Mesodermal cell (in vitro differentiated cells): ENCODE data around the gene LPCAT1.

Experiments
- H3K27ac ChIP-seq: 2 replicates; pipeline ENCODE4 v1.7.0; 2013; ENCODE audit warnings: mild to moderate bottlenecking, low read depth, low read length, moderate library complexity; ENCODE audit not compliant: severe bottlenecking
- H3K36me3 ChIP-seq: 2 replicates; pipeline ENCODE4 v1.7.1; 2013; ENCODE audit warnings: mild to moderate bottlenecking, low read length, moderate library complexity; ENCODE audit not compliant: control insufficient read depth, insufficient read depth
- H3K4me1 ChIP-seq: one replicate; pipeline ENCODE4 v1.7.1; 2013; ENCODE audit warnings: mild to moderate bottlenecking, low read length; ENCODE audit not compliant: insufficient read depth, control insufficient read depth, poor library complexity, severe bottlenecking
- H3K4me3 ChIP-seq: 2 replicates; pipeline ENCODE4 v1.7.0; 2013; ENCODE audit warnings: low read length, control low read depth, mild to moderate bottlenecking; ENCODE audit not compliant: insufficient read depth, poor library complexity, severe bottlenecking; ENCODE audit errors: extremely low read depth
- H3K9me3 ChIP-seq: 2 replicates; pipeline ENCODE4 v1.7.1; 2013; ENCODE audit warnings: mild to moderate bottlenecking, low read length, moderate library complexity; ENCODE audit not compliant: control insufficient read depth
- WGBS, 2 experiments: methylation state at CpG; one replicate each; pipeline ENCODE4 v1.1.5; 2013; ENCODE audit warnings: missing lambda C conversion rate in 2 of 2; ENCODE audit not compliant: insufficient coverage in 2 of 2; 5-methylcytosine and 5-hydroxymethylcytosine counted together

Gene LPCAT1

GRCh38 chr5:1511651-1512540 lies 11.9 kb downstream of the LPCAT1 start:
- 86 to 92% methylated on average over 20 to 21 of the region's 21 CpGs for WGBS, 2 experiments
- H3K4me1 ChIP-seq: peaks cover 25% of the 10 kb centered on the region
- H3K9me3 ChIP-seq: no peaks in the 10 kb centered on the region
- no peak overlapping the region for H3K27ac ChIP-seq
- H3K4me3 ChIP-seq: no peak overlapping the region
- H3K36me3 ChIP-seq: peaks cover 52% of the 10 kb centered on the region

- Histone ChIP-seq H3K4me3 (no peak overlapping the region), H3K36me3 (peaks cover 54% of the 10 kb centered on the region), H3K4me1 (peaks cover 17% of the 10 kb centered on the region), H3K9me3 (no peaks in the 10 kb centered on the region), H3K27ac (no peak overlapping the region)
- 92 to 98% methylated on average over 18 to 20 of the region's 20 CpGs for WGBS, 2 experiments
Measured at GRCh38 chr5:1511048-1511447, 12.7 kb downstream of the LPCAT1 start.

GRCh38 chr5:1510631-1511030 lies 13.1 kb downstream of the LPCAT1 start:
- peaks cover 12% of the 10 kb centered on the region for H3K4me1 ChIP-seq
- no peaks in the 10 kb centered on the region for H3K9me3 ChIP-seq
- H3K27ac ChIP-seq: no peak overlapping the region
- H3K36me3 ChIP-seq: peaks cover 51% of the 10 kb centered on the region
- 89 to 96% methylated on average over 11 of the region's 11 CpGs for WGBS, 2 experiments
- no peak overlapping the region for H3K4me3 ChIP-seq

- H3K36me3 ChIP-seq: peaks cover 51% of the 10 kb centered on the region
- no peaks in the 10 kb centered on the region for H3K9me3 ChIP-seq
- whole genome bisulfite sequencing, 2 experiments: 94 to 98% methylated on average over 16 to 18 of the region's 18 CpGs
Measured at GRCh38 chr5:1510151-1510561, 13.6 kb downstream of the LPCAT1 start.

GRCh38 chr5:1509346-1510085 lies 14.2 kb downstream of the LPCAT1 start:
- H3K4me1 ChIP-seq: peaks cover 4% of the 10 kb centered on the region
- H3K4me3 ChIP-seq: no peak overlapping the region
- H3K36me3 ChIP-seq: peaks cover 50% of the 10 kb centered on the region
- H3K9me3 ChIP-seq: no peaks in the 10 kb centered on the region
- H3K27ac ChIP-seq: no peak overlapping the region
- WGBS, 2 experiments: 94 to 96% methylated on average over 21 to 23 of the region's 30 CpGs

More at GRCh38 chr5:1510151-1510561, 13.6 kb downstream of the LPCAT1 start:
- H3K27ac ChIP-seq: no peak overlapping the region
- peaks cover 8% of the 10 kb centered on the region for H3K4me1 ChIP-seq
- H3K4me3 ChIP-seq: no peak overlapping the region

- Histone ChIP-seq H3K9me3 (no peaks in the 10 kb centered on the region), H3K4me3 (no peak overlapping the region), H3K4me1 (peaks cover 4% of the 10 kb centered on the region), H3K36me3 (peaks cover 42% of the 10 kb centered on the region), H3K27ac (no peak overlapping the region)
- 95 to 97% methylated on average over 28 to 30 of the region's 30 CpGs for WGBS, 2 experiments
Measured at GRCh38 chr5:1508659-1509290, 15.0 kb downstream of the LPCAT1 start.

GRCh38 chr5:1507961-1508658 lies 15.7 kb downstream of the LPCAT1 start:
- no peak overlapping the region for H3K4me3 ChIP-seq
- H3K4me1 ChIP-seq: peaks cover 4% of the 10 kb centered on the region
- H3K9me3 ChIP-seq: no peaks in the 10 kb centered on the region
- H3K36me3 ChIP-seq: peaks cover 36% of the 10 kb centered on the region
- WGBS, 2 experiments: 97 to 99% methylated on average over 21 of the region's 23 CpGs
- H3K27ac ChIP-seq: no peak overlapping the region

GRCh38 chr5:1507457-1507856 lies 16.3 kb downstream of the LPCAT1 start:
- Histone ChIP-seq H3K4me3 (no peak overlapping the region), H3K9me3 (no peaks in the 10 kb centered on the region), H3K27ac (no peak overlapping the region), H3K4me1 (peaks cover 2% of the 10 kb centered on the region), H3K36me3 (peaks cover 30% of the 10 kb centered on the region)
- WGBS, 2 experiments: 98 to 99% methylated on average over 16 to 17 of the region's 17 CpGs

GRCh38 chr5:1507014-1507375 lies 16.8 kb downstream of the LPCAT1 start:
- WGBS, 2 experiments: 93 to 95% methylated on average over 11 of the region's 11 CpGs
- H3K4me3 ChIP-seq: no peak overlapping the region
- H3K4me1 ChIP-seq: no peaks in the 10 kb centered on the region
- no peaks in the 10 kb centered on the region for H3K9me3 ChIP-seq
- H3K27ac ChIP-seq: no peak overlapping the region
- H3K36me3 ChIP-seq: peaks cover 26% of the 10 kb centered on the region
